ENCODE measurements around the gene PCDH9.
"Not testable (repeated sequence)": the region's sequence is repeated elsewhere in the genome, so short reads cannot be mapped to it uniquely, and the experiment has no call there.

The PCDH9 gene

GRCh38 chr13:66760678-66761077 is 469.5 kb downstream of the PCDH9 start:
- not testable (repeated sequence) for DNase-seq (ENCODE audit: low read depth)

GRCh38 chr13:66759919-66760318 is 470.2 kb downstream of the PCDH9 start:
- DNase-seq (ENCODE audit: low read depth): no peak

GRCh38 chr13:66751691-66752090 is 478.4 kb downstream of the PCDH9 start:
- DNase-seq (ENCODE audit: low read depth): no peak

GRCh38 chr13:66748712-66749111 is 481.4 kb downstream of the PCDH9 start:
- no peak for DNase-seq (ENCODE audit: low read depth)

- DNase-seq (ENCODE audit: low read depth): no peak
Observed at GRCh38 chr13:66745307-66745706, 484.8 kb downstream of the PCDH9 start.

GRCh38 chr13:66723576-66723975 is 506.6 kb downstream of the PCDH9 start:
- DNase-seq (ENCODE audit: low read depth): no peak

- no peak for DNase-seq (ENCODE audit: low read depth)
Observed at GRCh38 chr13:66716538-66716937, 513.6 kb downstream of the PCDH9 start.

- DNase-seq (ENCODE audit: low read depth): no peak
Observed at GRCh38 chr13:66714795-66715194, 515.3 kb downstream of the PCDH9 start.

- DNase-seq (ENCODE audit: low read depth): no peak
Observed at GRCh38 chr13:66704110-66704509, 526.0 kb downstream of the PCDH9 start.

GRCh38 chr13:66703597-66703996 is 526.5 kb downstream of the PCDH9 start:
- DNase-seq (ENCODE audit: low read depth): no peak

- no peak for DNase-seq (ENCODE audit: low read depth)
Observed at GRCh38 chr13:66700117-66700601, 530.0 kb downstream of the PCDH9 start.

- no peak for DNase-seq (ENCODE audit: low read depth)
Observed at GRCh38 chr13:66693656-66694055, 536.5 kb downstream of the PCDH9 start.

GRCh38 chr13:66691149-66691548 is 539.0 kb downstream of the PCDH9 start:
- no peak for DNase-seq (ENCODE audit: low read depth)

GRCh38 chr13:66689628-66690027 is 540.5 kb downstream of the PCDH9 start:
- DNase-seq (ENCODE audit: low read depth): no peak

- DNase-seq (ENCODE audit: low read depth): no peak
Observed at GRCh38 chr13:66689037-66689619, 541.0 kb downstream of the PCDH9 start.

- DNase-seq (ENCODE audit: low read depth): no peak
Observed at GRCh38 chr13:66681403-66681802, 548.7 kb downstream of the PCDH9 start.

GRCh38 chr13:66680031-66680430 is 550.1 kb downstream of the PCDH9 start:
- DNase-seq (ENCODE audit: low read depth): no peak

- no peak for DNase-seq (ENCODE audit: low read depth)
Observed at GRCh38 chr13:66675620-66676019, 554.5 kb downstream of the PCDH9 start.

- DNase-seq (ENCODE audit: low read depth): no peak
Observed at GRCh38 chr13:66673401-66673800, 556.7 kb downstream of the PCDH9 start.

- DNase-seq (ENCODE audit: low read depth): no peak
Observed at GRCh38 chr13:66665991-66666390, 564.1 kb downstream of the PCDH9 start.

- DNase-seq (ENCODE audit: low read depth): no peak
Observed at GRCh38 chr13:66663711-66664110, 566.4 kb downstream of the PCDH9 start.

- no peak for DNase-seq (ENCODE audit: low read depth)
Observed at GRCh38 chr13:66663206-66663605, 566.9 kb downstream of the PCDH9 start.

- no peak for DNase-seq (ENCODE audit: low read depth)
Observed at GRCh38 chr13:66661336-66661735, 568.8 kb downstream of the PCDH9 start.

- DNase-seq (ENCODE audit: low read depth): no peak
Observed at GRCh38 chr13:66660468-66660813, 569.7 kb downstream of the PCDH9 start.

Data from stimulated activated CD8-positive, alpha-beta memory T cell treated with anti-CD3 and anti-CD28 coated beads, Interleukin-12 subunit alpha, Interleukin-12 subunit beta, amount 100 ng/mL, for 4 hours (primary cell).